WTC11 (cell line): ENCODE data around the gene MTPN. TPM values are rescaled to one million over a fixed set of nuclear protein-coding genes. Genes with fewer than 3 reads are reported as not detected.

Experiments
- ATAC-seq: fragments of 200-7000 bp; cut with Tn5 transposase; 2 replicates; pipeline ENCODE4 v1.10.0; 2021; ENCODE audit warnings: mild to moderate bottlenecking, moderate library complexity
- CTCF ChIA-PET: fragments of 300-600 bp; sonication (Branson Sonifier 250); formaldehyde crosslinking; loops from one replicate; lab custom pipeline; 2021; ENCODE audit warnings: antibody characterized with exemption; lab: Charles Lee
- POLR2A ChIA-PET: fragments of 350-600 bp; sonication (Branson Sonifier 250); formaldehyde crosslinking; loops from one replicate; lab custom pipeline; 2021; ENCODE audit warnings: antibody characterized with exemption; lab: Charles Lee
- DNase-seq: peaks from one replicate; pipeline ENCODE4 v3.0.0; 2021; ENCODE audit warnings: low spot score
- H3K27ac Mint-ChIP-seq: 2 replicates; pipeline ENCODE4 v1.8.0; 2021; ENCODE audit warnings: mixed read lengths
- H3K27me3 Mint-ChIP-seq: 2 replicates; pipeline ENCODE4 v1.8.0; 2021; ENCODE audit warnings: low read depth, mild to moderate bottlenecking, moderate library complexity, mixed read lengths
- H3K36me3 Mint-ChIP-seq: 2 replicates; pipeline ENCODE4 v1.8.0; 2021; ENCODE audit warnings: mixed read lengths
- H3K4me1 Mint-ChIP-seq: 2 replicates; pipeline ENCODE4 v1.8.0; 2022; ENCODE audit warnings: mixed read lengths
- H3K4me3 Mint-ChIP-seq: 2 replicates; pipeline ENCODE4 v1.8.0; 2021; ENCODE audit warnings: mild to moderate bottlenecking, moderate library complexity, mixed read lengths
- H3K9me3 Mint-ChIP-seq: 2 replicates; pipeline ENCODE4 v1.8.0; 2021; ENCODE audit warnings: mixed read lengths
- CDX4 ChIP-seq: fragments of 250-450 bp; sonication (Bioruptor Pico); IDR thresholded peaks from 2 replicates; pipeline ENCODE4 v1.9.0; 2021; ENCODE audit warnings: moderate library complexity, mild to moderate bottlenecking, inconsistent platforms, borderline replicate concordance
- HMGA2 ChIP-seq: fragments of 250-450 bp; sonication (Bioruptor Pico); IDR thresholded peaks from 2 replicates; pipeline ENCODE4 v1.4.0; 2021; ENCODE audit warnings: mild to moderate bottlenecking, moderate library complexity
- JAZF1 ChIP-seq: fragments of 250-450 bp; sonication (Bioruptor Pico); IDR thresholded peaks from 2 replicates; pipeline ENCODE4 v1.9.0; 2021; ENCODE audit warnings: moderate library complexity, mild to moderate bottlenecking, inconsistent platforms
- JUN ChIP-seq: sonication (generic); formaldehyde crosslinking; IDR thresholded peaks from 2 replicates; pipeline ENCODE4 v1.8.0; 2023; ENCODE audit warnings: mild to moderate bottlenecking, missing genetic modification reagents
- MAX ChIP-seq: sonication (generic); formaldehyde crosslinking; IDR thresholded peaks from 2 replicates; pipeline ENCODE4 v1.8.0; 2022; ENCODE audit warnings: mild to moderate bottlenecking, missing genetic modification reagents
- NR2C2 ChIP-seq: sonication (generic); formaldehyde crosslinking; IDR thresholded peaks from 2 replicates; pipeline ENCODE4 v1.8.0; 2022; ENCODE audit warnings: mild to moderate bottlenecking, missing genetic modification reagents
- OVOL2 ChIP-seq: fragments of 250-450 bp; sonication (Bioruptor Pico); IDR thresholded peaks from 2 replicates; pipeline ENCODE4 v1.9.0; 2021; ENCODE audit warnings: mild to moderate bottlenecking, borderline replicate concordance
- PREB ChIP-seq: sonication (generic); formaldehyde crosslinking; IDR thresholded peaks from 2 replicates; pipeline ENCODE4 v1.8.1; 2022; ENCODE audit warnings: mild to moderate bottlenecking, missing genetic modification reagents, moderate library complexity, borderline replicate concordance
- SMAD4 ChIP-seq: sonication (generic); formaldehyde crosslinking; IDR thresholded peaks from 2 replicates; pipeline ENCODE4 v1.8.0; 2022; ENCODE audit warnings: mild to moderate bottlenecking, missing genetic modification reagents
- TP53 ChIP-seq: sonication (generic); formaldehyde crosslinking; IDR thresholded peaks from 2 replicates; pipeline ENCODE4 v1.8.1; 2023; ENCODE audit warnings: mild to moderate bottlenecking, missing genetic modification reagents
- USF1 ChIP-seq: sonication (generic); formaldehyde crosslinking; IDR thresholded peaks from 2 replicates; pipeline ENCODE4 v1.8.0; 2022; ENCODE audit warnings: mild to moderate bottlenecking, missing genetic modification reagents
- USF2 ChIP-seq: sonication (generic); formaldehyde crosslinking; IDR thresholded peaks from 2 replicates; pipeline ENCODE4 v1.8.1; 2023; ENCODE audit warnings: mild to moderate bottlenecking, missing genetic modification reagents, moderate library complexity
- ZNF219 ChIP-seq: sonication (generic); formaldehyde crosslinking; IDR thresholded peaks from 2 replicates; pipeline ENCODE4 v1.8.0; 2023; ENCODE audit warnings: missing genetic modification reagents, mild to moderate bottlenecking, borderline replicate concordance
- ZNF232 ChIP-seq: sonication (generic); formaldehyde crosslinking; IDR thresholded peaks from 2 replicates; pipeline ENCODE4 v1.8.0; 2022; ENCODE audit warnings: mild to moderate bottlenecking, missing genetic modification reagents
- ZNF263 ChIP-seq: sonication (generic); formaldehyde crosslinking; IDR thresholded peaks from 2 replicates; pipeline ENCODE4 v1.8.1; 2022; ENCODE audit warnings: low read depth, mild to moderate bottlenecking, moderate library complexity, missing genetic modification reagents
- ZNF281 ChIP-seq: sonication (generic); formaldehyde crosslinking; IDR thresholded peaks from 2 replicates; pipeline ENCODE4 v1.8.0; 2023; ENCODE audit warnings: mild to moderate bottlenecking, missing genetic modification reagents
- ZNF396 ChIP-seq: fragments of 250-450 bp; sonication (Bioruptor Pico); IDR thresholded peaks from 2 replicates; pipeline ENCODE4 v1.8.0; 2021; ENCODE audit warnings: mild to moderate bottlenecking, moderate library complexity, borderline replicate concordance
- ZNF423 ChIP-seq: fragments of 250-450 bp; sonication (Bioruptor Pico); IDR thresholded peaks from 2 replicates; pipeline ENCODE4 v2.1.2; 2022; ENCODE audit warnings: mild to moderate bottlenecking, moderate library complexity
- total RNA-seq: library from RNA; stranded (reverse); gene quantifications from 3 replicates; pipeline ENCODE4 v1.2.3, GENCODE V29; 2021
- TF ChIP-seq, protein P1 (sequence below): fragments of 250-450 bp; sonication (Bioruptor Pico); IDR thresholded peaks from 2 replicates; pipeline ENCODE4 v1.9.0; 2021; ENCODE audit warnings: mild to moderate bottlenecking

MTPN gene
- total RNA-seq, 1 experiment from 2014 or later, result 92.5 TPM

DNA sequence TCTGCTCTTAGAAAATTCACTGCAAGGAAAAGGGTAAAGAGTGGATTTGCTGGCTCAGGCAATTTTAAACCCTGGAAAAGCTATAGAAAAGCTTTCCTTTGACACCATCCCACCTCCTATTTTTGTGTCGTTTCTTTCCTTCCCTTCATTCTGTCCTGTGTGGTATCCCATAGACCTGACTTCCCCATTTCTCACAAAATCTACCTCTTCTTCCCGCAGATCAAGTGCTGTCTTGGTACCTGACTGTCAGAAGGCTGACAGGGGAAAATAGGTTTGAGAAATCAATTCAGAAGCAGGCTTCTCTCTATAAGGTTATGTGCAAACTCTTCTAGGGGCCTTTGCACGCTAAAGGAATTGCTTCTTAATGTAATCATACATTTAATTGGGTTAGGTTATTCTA is 98.9 kb downstream of the MTPN start:
- CTCF ChIA-PET, result no interaction called here

More for the DNA sequence above, 98.9 kb downstream of the MTPN start:
- TF ChIP-seq ZNF423 (CRISPR knock-in tag) (no peak), OVOL2 (CRISPR knock-in tag) (no peak), NR2C2 (CRISPR knock-in tag) (no peak), HMGA2 (no peak), USF2 (CRISPR knock-in tag) (no peak), USF1 (no peak), ZNF219 (CRISPR knock-in tag) (no peak), JAZF1 (no peak), ZNF232 (no peak), MAX (CRISPR knock-in tag) (no peak), JUN (CRISPR knock-in tag) (no peak), SMAD4 (CRISPR knock-in tag) (no peak), ZNF263 (CRISPR knock-in tag) (no peak), ZNF281 (CRISPR knock-in tag) (no peak), PREB (CRISPR knock-in tag) (no peak), ZNF396 (no peak), CDX4 (CRISPR knock-in tag) (no peak), TP53 (CRISPR knock-in tag) (no peak)
- TF ChIP-seq, protein P1, sequence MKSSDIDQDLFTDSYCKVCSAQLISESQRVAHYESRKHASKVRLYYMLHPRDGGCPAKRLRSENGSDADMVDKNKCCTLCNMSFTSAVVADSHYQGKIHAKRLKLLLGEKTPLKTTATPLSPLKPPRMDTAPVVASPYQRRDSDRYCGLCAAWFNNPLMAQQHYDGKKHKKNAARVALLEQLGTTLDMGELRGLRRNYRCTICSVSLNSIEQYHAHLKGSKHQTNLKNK (CRISPR knock-in tag), result no peak
- no peak overlapping the region for H3K4me3 Mint-ChIP-seq
- H3K36me3 Mint-ChIP-seq, result peaks cover 2% of the 10 kb centered on the region; the same call in 1 of the 2 replicates
- no peak for DNase-seq
- ATAC-seq, result no peak
- peaks cover 10% of the 10 kb centered on the region for H3K9me3 Mint-ChIP-seq
- H3K27me3 Mint-ChIP-seq, result no peaks in the 10 kb centered on the region; the same call in 1 of the 2 replicates
- H3K4me1 Mint-ChIP-seq, result no peaks in the 10 kb centered on the region
- POLR2A ChIA-PET, result no interaction called here
- H3K27ac Mint-ChIP-seq, result no peak overlapping the region
